Measurements from ENCODE around the gene WHRN. TPM values are rescaled to one million over a fixed set of nuclear protein-coding genes. Genes with fewer than 3 reads are reported as not detected.

WHRN gene
- total RNA-seq, 1 donor from 2014 or later, result 0.52 TPM

- intact Hi-C loops (cut with micrococcal nuclease), result no loop called here
Measured at GRCh38 chr9:114369216-114370130, 135.8 kb downstream of the WHRN start.

- intact Hi-C loops (cut with micrococcal nuclease), result no loop called here
Measured at GRCh38 chr9:114367772-114368569, 137.3 kb downstream of the WHRN start.

- intact Hi-C loops (cut with micrococcal nuclease), result no loop called here
Measured at GRCh38 chr9:114367366-114367765, 137.9 kb downstream of the WHRN start.

- intact Hi-C loops (cut with micrococcal nuclease), result no loop called here
Measured at GRCh38 chr9:114366334-114367128, 138.7 kb downstream of the WHRN start.

GRCh38 chr9:114365194-114365593 is 140.1 kb downstream of the WHRN start:
- intact Hi-C loops (cut with micrococcal nuclease), result no loop called here

- intact Hi-C loops (cut with micrococcal nuclease), result no loop called here
Measured at GRCh38 chr9:114364134-114365041, 140.9 kb downstream of the WHRN start.

GRCh38 chr9:114363424-114363823 is 141.8 kb downstream of the WHRN start:
- intact Hi-C loops (cut with micrococcal nuclease), result loop anchor here (1.0 kb wide), 1 partner anchor 10 kb away; no protein-coding TSS in a partner anchor

- intact Hi-C loops (cut with micrococcal nuclease), result no loop called here
Measured at GRCh38 chr9:114362394-114362793, 142.9 kb downstream of the WHRN start.

GRCh38 chr9:114361542-114361941 is 143.7 kb downstream of the WHRN start:
- intact Hi-C loops (cut with micrococcal nuclease), result no loop called here

GRCh38 chr9:114359801-114360200 is 145.5 kb downstream of the WHRN start:
- intact Hi-C loops (cut with micrococcal nuclease), result no loop called here

GRCh38 chr9:114357911-114358328 is 147.4 kb downstream of the WHRN start:
- intact Hi-C loops (cut with micrococcal nuclease), result no loop called here

GRCh38 chr9:114357360-114357759 is 147.9 kb downstream of the WHRN start:
- intact Hi-C loops (cut with micrococcal nuclease), result no loop called here

GRCh38 chr9:114356792-114357191 is 148.5 kb downstream of the WHRN start:
- intact Hi-C loops (cut with micrococcal nuclease), result no loop called here

- intact Hi-C loops (cut with micrococcal nuclease), result no loop called here
Measured at GRCh38 chr9:114355821-114356220, 149.5 kb downstream of the WHRN start.

Other genes starting within 250 kb of the WHRN start
- not detected in 2 replicates for gene ORM1, start 182.4 kb downstream of the WHRN start, total RNA-seq
- not detected in 2 replicates for gene ORM2, start 175.6 kb downstream of the WHRN start, total RNA-seq
- gene AKNA, start 117.5 kb downstream of the WHRN start, total RNA-seq, result 291 and 297 TPM in 2 replicates
- gene ATP6V1G1, start 82.3 kb upstream of the WHRN start, total RNA-seq, result 76.6 and 77.6 TPM in 2 replicates
- gene TMEM268, start 105.8 kb upstream of the WHRN start, total RNA-seq, result 17.0 and 17.5 TPM in 2 replicates
- not detected in 2 replicates for gene TEX53, start 152.3 kb upstream of the WHRN start, total RNA-seq
- gene TEX48, start 176.7 kb upstream of the WHRN start, total RNA-seq, result 0.30 TPM in 1 of 2 replicates, not detected in the other